NB4 (cell line): ENCODE results near the gene HEPACAM2.

ENCODE experiments used
- CTCF ChIP-seq: IDR thresholded peaks from one replicate; pipeline ENCODE4 v1.5.1; 2012; ENCODE audit warnings: low read depth, low read length
- POLR2A ChIP-seq: IDR thresholded peaks from 2 replicates; pipeline ENCODE4 v1.6.1; 2011; ENCODE audit warnings: mild to moderate bottlenecking; ENCODE audit not compliant: insufficient read length; ENCODE audit errors: extremely low read depth

- TF ChIP-seq CTCF, result no peak
- TF ChIP-seq POLR2A, result no peak
Observed at GRCh38 chr7:93231259-93231658, 5.0 kb upstream of the HEPACAM2 start.
